Adipocyte (in vitro differentiated cells): ENCODE data around the gene AURKA.
A peak's percentile ranks its signal among the peaks of the same experiment; 100 is the strongest.
"Not testable (repeated sequence)": the region's sequence is repeated elsewhere in the genome, so short reads cannot be mapped to it uniquely, and the experiment has no call there.

ENCODE experiments used
- DNase-seq: peaks from one replicate; pipeline ENCODE4 v3.0.0-alpha.2; 2015; ENCODE audit warnings: low read depth
- H3K27me3 ChIP-seq: replicated peaks from 2 replicates; pipeline ENCODE4 v1.7.0; 2013; ENCODE audit warnings: mild to moderate bottlenecking, low read length, moderate library complexity; ENCODE audit not compliant: control insufficient read depth, insufficient read depth
- H3K36me3 ChIP-seq: 2 replicates; pipeline ENCODE4 v1.7.0; 2013; ENCODE audit warnings: low read length, mild to moderate bottlenecking, moderate library complexity; ENCODE audit not compliant: control insufficient read depth, insufficient read depth, severe bottlenecking
- H3K4me1 ChIP-seq: 2 replicates; pipeline ENCODE4 v1.7.0; 2013; ENCODE audit warnings: mild to moderate bottlenecking, low read length, moderate library complexity; ENCODE audit not compliant: control insufficient read depth, insufficient read depth
- H3K4me3 ChIP-seq: 2 replicates; pipeline ENCODE4 v1.7.0; 2013; ENCODE audit warnings: mild to moderate bottlenecking, low read length, moderate library complexity
- H3K9ac ChIP-seq: 2 replicates; pipeline ENCODE4 v1.7.0; 2013; ENCODE audit warnings: mild to moderate bottlenecking, low read length, moderate library complexity
- H3K9me3 ChIP-seq: 2 replicates; pipeline ENCODE4 v1.7.0; 2013; ENCODE audit warnings: mild to moderate bottlenecking, low read length, moderate library complexity; ENCODE audit not compliant: control insufficient read depth

Gene AURKA

GRCh38 chr20:56358070-56358469 is 33.9 kb downstream of the AURKA start:
- no peak for DNase-seq
- peak overlapping the region; percentile 95 for H3K4me3 ChIP-seq
- H3K4me1 ChIP-seq = peaks cover 18% of the 10 kb centered on the region
- H3K9ac ChIP-seq = peak overlapping the region; percentile 63
- H3K36me3 ChIP-seq = peaks cover 5% of the 10 kb centered on the region
- no peaks in the 10 kb centered on the region for H3K27me3 ChIP-seq
- H3K9me3 ChIP-seq = no peaks in the 10 kb centered on the region

- DNase-seq = no peak
- Histone ChIP-seq H3K36me3 (no peaks in the 10 kb centered on the region), H3K9me3 (no peaks in the 10 kb centered on the region), H3K9ac (no peak overlapping the region), H3K27me3 (no peaks in the 10 kb centered on the region), H3K4me3 (no peak overlapping the region), H3K4me1 (peaks cover 3% of the 10 kb centered on the region)
Measured at GRCh38 chr20:56353356-56353755, 38.7 kb downstream of the AURKA start.

GRCh38 chr20:56352345-56353055 is 39.5 kb downstream of the AURKA start:
- Histone ChIP-seq H3K4me3 (no peak overlapping the region), H3K27me3 (no peaks in the 10 kb centered on the region), H3K9ac (no peak overlapping the region), H3K9me3 (no peaks in the 10 kb centered on the region), H3K36me3 (no peaks in the 10 kb centered on the region), H3K4me1 (no peaks in the 10 kb centered on the region)
- DNase-seq = no peak

DNA sequence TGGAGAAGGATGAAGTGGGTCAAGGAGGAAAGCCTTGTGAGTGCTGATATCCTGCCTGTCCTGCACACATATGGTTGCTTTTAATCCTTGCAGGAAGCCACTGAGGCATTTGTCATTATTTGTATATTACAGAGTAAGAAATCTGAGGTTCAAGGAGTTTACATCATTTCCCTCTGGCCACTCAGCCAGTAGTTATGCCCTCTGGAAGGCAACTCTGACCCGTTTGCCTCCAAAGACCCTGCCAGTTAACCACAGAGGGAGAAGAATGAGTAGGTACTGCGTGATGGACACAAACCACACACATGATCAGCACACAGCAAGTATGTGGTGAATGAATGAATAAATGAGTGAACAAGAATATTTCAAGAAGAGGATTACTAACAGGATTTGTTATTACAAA is 41.2 kb downstream of the AURKA start:
- no peak overlapping the region for H3K4me3 ChIP-seq
- H3K9me3 ChIP-seq = no peaks in the 10 kb centered on the region
- H3K4me1 ChIP-seq = no peaks in the 10 kb centered on the region
- H3K27me3 ChIP-seq = no peaks in the 10 kb centered on the region
- no peaks in the 10 kb centered on the region for H3K36me3 ChIP-seq
- no peak for DNase-seq
- no peak overlapping the region for H3K9ac ChIP-seq

DNA sequence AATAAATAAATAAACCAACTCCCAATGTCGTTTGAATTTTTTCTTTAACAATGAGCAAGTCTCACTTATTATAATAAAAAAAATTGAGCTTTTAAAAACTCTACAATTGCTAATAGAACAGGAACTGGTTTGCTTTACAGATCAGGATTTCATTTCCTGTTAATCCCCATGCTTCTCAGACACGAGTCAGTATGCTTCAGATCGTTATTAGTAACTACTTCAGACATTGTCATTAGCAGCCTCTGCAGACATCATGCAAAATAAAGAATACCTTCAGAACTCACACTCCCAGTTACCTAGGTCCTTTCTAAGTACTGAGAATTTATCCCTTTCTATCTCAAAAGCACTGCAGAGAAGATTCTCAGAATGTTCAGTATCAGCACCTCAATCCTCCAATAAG is 43.3 kb downstream of the AURKA start:
- DNase-seq = no peak
- H3K4me1 ChIP-seq = peaks cover under 1% of the 10 kb centered on the region
- H3K27me3 ChIP-seq = peaks cover 5% of the 10 kb centered on the region
- H3K9me3 ChIP-seq = no peaks in the 10 kb centered on the region
- no peak overlapping the region for H3K9ac ChIP-seq
- no peak overlapping the region for H3K4me3 ChIP-seq
- H3K36me3 ChIP-seq = no peaks in the 10 kb centered on the region

GRCh38 chr20:56348305-56348693 is 43.7 kb downstream of the AURKA start:
- Histone ChIP-seq H3K4me3 (no peak overlapping the region), H3K27me3 (peaks cover 10% of the 10 kb centered on the region), H3K36me3 (no peaks in the 10 kb centered on the region), H3K4me1 (peaks cover 2% of the 10 kb centered on the region), H3K9ac (no peak overlapping the region), H3K9me3 (no peaks in the 10 kb centered on the region)
- no peak for DNase-seq

DNA sequence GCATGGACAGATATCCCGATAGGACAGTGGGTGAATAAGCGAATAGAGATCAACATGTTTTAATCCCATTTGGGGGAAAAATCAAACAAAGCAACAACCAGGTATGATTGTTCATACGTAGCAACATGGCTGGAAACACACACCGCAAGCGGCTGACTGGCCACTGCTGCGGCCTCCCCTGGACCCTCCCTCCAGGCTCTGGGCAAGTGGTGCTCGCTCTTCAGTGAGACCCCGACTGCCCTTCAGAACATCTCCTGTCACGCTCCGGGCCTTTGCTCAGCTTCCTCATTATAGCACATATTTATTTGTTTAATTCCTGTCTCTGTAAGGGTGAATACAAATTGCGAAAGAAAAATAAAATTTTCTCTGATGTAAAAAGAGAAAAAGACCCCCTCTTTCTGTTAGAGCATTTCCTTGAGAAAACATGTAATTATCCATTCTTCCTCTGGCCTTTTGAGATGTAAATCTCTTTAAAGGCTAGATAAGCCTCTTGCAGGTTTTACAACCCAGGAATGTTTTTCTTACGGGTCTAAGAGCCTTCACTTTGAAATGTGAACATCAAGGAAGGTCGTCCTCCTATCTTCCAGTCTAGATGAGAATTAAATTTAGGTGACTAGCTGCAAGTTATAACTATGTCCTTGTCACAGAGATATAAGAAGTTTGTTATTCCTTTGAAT is 44.2 kb downstream of the AURKA start:
- Histone ChIP-seq H3K9ac (no peak overlapping the region), H3K9me3 (no peaks in the 10 kb centered on the region), H3K27me3 (peaks cover 15% of the 10 kb centered on the region), H3K4me1 (peaks cover 2% of the 10 kb centered on the region), H3K36me3 (no peaks in the 10 kb centered on the region), H3K4me3 (no peak overlapping the region)
- no peak for DNase-seq

DNA sequence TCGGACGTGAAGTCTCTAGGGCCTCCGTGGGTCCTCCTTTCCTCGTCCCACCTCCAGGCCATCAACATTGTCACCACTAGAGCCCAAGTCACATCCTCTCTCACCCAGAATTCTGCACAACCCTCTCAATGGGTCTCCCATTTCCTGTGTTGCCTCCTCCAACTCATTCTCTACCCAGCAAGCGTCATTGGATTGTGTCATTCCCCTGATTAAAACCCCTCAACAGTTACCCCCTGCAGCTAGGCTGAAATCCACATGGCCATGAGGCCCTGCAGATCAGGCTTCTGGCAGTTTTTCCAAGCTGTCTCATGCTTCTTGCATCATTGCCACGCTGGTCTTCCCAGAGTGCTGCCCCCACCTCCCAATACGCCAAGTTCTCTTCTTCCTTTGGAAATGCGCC is 46.1 kb downstream of the AURKA start:
- H3K36me3 ChIP-seq = no peaks in the 10 kb centered on the region
- H3K27me3 ChIP-seq = peaks cover 15% of the 10 kb centered on the region
- peaks cover 2% of the 10 kb centered on the region for H3K4me1 ChIP-seq
- H3K9ac ChIP-seq = no peak overlapping the region
- no peak overlapping the region for H3K4me3 ChIP-seq
- DNase-seq = no peak
- H3K9me3 ChIP-seq = no peaks in the 10 kb centered on the region

DNA sequence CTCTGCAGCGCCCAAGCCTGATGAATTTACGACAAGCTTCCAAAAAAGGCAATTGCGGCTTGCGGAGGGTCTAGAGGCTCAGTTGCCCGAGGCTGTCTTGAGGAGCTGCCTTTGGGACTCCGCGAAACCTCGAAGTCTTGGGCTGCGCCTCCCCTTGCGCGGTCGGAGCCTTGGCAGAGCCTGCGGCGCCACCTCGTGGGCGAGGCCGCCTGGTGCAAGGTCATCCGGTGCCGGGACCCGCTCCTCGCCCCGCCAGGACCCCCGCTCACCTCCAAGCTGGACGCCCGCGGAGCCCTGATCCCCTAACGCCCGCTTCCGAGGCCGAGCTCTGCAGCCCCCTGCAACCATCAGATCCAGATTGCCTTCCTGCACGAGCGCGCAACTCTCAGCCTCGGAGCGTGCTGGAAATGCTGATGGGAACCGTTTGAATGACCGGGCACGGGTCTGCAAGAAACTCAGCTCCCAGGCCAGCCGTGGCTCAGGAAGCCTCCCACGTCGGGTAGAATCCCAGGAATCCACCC is 48.1 kb downstream of the AURKA start:
- peak; percentile 80 for DNase-seq
- Histone ChIP-seq H3K9ac (no peak overlapping the region), H3K4me3 (peak overlapping the region; percentile 47), H3K4me1 (peaks cover 2% of the 10 kb centered on the region), H3K36me3 (no peaks in the 10 kb centered on the region), H3K27me3 (peaks cover 15% of the 10 kb centered on the region), H3K9me3 (no peaks in the 10 kb centered on the region)

- H3K4me3 ChIP-seq = no peak overlapping the region
- peaks cover 2% of the 10 kb centered on the region for H3K4me1 ChIP-seq
- H3K36me3 ChIP-seq = no peaks in the 10 kb centered on the region
- H3K27me3 ChIP-seq = peaks cover 15% of the 10 kb centered on the region
- no peak for DNase-seq
- no peak overlapping the region for H3K9ac ChIP-seq
- no peaks in the 10 kb centered on the region for H3K9me3 ChIP-seq
Measured at GRCh38 chr20:56342783-56343182, 49.2 kb downstream of the AURKA start.

- not testable (repeated sequence) for H3K36me3 ChIP-seq, H3K9ac ChIP-seq, H3K27me3 ChIP-seq, H3K4me3 ChIP-seq, H3K9me3 ChIP-seq, H3K4me1 ChIP-seq, DNase-seq
Measured at GRCh38 chr20:56336709-56337108, 55.3 kb downstream of the AURKA start.
